NCI-H345 (cell line): ENCODE results near the gene AHI1.
A peak's percentile ranks its signal among the peaks of the same experiment; 100 is the strongest.

Source experiments
- DNase-seq: peaks from one replicate; lab custom pipeline; 2025; lab: John Stamatoyannopoulos, UW

AHI1 gene

GRCh38 chr6:135325624-135326424 lies 171.7 kb downstream of the AHI1 start:
- no peak for DNase-seq

DNA sequence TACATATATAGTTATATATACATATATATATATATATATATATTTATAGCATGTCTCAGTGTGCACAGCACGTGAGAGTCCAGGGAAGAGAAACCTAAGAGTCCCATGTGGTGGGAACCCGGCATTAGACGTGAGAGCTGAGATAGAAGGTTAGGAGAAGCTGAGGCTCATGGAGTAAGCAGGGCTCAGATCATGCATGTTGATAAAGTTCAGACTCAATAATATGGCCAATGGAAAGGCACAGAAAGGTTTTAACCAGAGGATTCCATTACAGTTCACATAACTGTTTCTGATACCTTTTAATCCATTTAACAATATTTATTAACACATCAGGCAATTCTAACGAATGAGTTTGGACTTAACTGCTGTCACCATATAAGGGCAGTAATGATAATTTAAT lies 173.0 kb downstream of the AHI1 start:
- no peak for DNase-seq

DNA sequence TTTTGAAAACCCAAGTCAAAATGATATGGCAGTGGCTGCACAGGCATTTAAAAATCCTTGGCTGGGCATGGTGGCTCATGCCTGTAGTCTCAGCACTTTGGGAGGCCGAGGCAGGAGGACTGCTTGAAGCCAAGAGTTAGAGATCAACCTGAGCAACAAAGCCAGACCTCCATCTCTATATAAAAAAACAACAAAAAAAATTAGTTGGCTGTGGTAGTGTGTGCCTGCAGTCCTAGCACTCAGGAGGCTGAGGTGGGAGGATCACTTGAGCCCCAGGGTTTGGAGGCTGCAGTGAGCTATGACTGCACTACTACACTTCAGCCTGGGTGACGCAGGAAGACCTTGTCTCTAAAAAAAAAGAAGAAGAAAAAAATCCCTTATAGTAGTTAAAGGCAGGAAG lies 173.6 kb downstream of the AHI1 start:
- DNase-seq = no peak

DNA sequence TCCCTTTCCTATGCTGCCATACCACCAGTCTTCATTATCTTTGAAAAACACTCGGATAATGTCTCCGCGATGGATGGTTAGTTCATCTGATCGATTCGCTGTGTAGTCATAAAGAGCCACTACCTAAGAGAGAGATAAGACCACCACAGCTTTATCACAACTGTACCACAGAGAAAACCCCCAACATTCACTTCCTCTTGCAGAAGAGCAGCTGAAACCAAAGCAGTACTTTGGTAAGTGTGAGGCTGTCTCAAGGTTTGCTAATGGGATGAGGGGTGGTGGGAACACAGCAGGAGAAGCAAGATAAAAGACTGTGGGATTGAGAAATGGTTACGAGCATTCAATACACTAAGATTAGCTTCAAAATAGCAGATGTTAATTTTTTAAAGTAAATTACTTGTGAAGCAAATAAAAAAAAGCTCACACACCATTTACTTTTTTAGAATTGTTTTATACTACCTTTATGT lies 174.3 kb downstream of the AHI1 start:
- DNase-seq = no peak

DNA sequence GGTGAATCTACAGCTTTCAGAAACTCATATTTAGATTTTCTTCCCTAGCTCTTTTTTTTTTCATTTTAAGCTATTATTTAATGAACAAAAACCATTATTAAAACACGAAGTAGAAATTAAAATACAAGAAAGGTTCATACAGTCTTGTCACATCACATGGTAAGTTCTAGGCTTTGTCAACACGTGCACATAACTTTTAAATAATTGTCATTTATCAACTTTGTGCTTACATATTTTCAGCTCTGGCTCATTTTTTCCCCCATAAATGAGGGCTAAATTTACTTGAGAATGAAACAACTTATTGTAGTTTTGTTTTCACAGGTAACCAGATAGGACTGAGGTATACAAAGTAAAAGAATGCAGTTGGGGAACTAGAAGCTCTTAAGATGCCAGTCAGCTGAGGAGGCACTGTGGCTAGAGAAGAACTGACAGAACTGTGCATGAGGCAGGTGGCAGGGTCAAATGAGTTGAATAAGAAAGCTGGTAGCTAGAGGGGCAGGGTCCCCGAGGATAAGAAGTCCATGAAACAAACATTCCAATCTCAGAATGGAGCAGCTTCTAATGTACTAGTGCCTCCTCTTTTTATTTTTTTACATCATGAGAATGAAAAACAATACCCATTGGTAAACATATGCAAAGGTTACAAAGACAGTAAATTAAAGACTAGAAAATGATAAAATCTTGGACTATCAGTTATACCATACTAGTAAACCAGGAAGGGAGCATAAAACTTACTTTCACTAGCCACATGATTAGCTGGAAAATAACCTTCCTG lies 174.9 kb downstream of the AHI1 start:
- no peak for DNase-seq

DNA sequence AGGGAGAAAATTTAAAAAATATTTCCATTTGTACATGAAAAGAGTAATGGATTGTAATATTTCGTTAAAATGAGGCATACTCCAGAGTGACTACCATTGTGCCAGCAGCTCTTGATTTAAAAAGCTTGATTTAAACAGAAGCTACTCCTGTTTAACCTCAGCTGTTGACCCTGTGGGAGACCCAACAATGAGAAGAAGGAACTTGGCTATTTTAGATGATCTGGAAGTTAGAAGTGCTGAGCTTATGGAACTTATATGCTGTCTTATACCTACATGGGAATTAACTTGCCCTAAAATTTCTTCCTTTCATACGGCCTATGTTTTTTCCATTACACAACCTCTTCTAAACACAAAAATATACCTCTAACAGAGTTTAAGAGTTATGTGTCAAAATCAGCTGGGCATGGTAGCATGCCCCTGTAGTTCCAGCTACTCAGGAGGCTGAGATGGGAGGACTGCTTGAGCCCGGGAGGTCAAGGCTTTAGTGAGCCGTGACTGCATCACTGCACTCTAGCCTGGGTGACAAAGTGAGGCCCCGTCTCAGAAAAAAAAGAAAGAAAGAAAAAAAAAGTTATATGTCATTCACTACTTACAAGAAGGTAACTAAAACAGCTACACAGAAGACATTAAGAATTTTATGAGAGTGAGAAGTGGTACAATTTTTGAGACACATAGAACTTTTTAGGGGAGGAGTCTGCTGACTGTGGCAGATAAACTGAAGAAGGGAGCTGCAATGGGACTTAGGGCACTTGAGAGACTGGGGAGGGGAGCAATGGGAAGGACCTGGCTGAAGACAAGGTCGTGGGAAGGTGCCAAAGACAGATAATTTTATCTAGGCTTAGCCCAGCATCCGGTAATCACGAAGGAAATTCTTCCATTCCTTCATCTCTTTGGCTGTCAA lies 176.6 kb downstream of the AHI1 start:
- DNase-seq = no peak

- DNase-seq = no peak
Observed at GRCh38 chr6:135319819-135320218, 177.7 kb downstream of the AHI1 start.

- no peak for DNase-seq
Observed at GRCh38 chr6:135318738-135319469, 178.6 kb downstream of the AHI1 start.

GRCh38 chr6:135314543-135314942 lies 183.0 kb downstream of the AHI1 start:
- DNase-seq = no peak

DNA sequence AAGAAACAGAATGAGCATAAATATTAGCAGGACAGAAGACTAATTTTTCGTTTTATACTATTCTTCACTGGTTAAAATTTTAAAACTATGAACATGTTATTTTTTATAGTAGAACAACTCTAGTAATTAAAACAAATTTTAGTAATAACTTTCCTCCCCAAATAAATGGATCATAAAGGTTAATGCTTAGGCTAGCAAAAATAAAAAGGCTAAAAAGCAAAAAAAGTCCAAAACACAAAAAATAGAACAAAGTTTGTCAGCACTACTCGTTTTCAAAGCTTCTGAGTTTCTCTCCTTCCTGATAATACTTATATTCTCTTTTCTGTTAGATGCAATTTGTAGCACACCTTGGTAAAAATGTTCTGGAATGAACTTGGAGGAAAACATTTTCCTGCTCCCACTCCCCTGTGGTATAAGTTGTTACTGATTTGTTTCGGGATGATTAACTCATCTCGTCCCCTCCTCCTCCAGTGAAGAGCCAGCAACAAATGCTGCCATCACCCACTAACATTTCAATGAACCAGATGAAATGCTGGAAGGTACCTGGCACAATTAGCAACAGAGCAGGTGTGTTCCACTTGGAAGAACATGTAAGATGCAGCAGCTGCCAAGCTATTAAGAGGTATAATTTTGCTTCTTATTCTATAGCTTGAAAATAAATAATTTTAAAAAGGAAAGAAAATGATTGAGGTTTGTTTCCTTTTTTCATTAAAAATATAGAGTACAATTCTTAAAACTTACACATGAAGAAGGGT lies 185.9 kb downstream of the AHI1 start:
- DNase-seq = peak; percentile 76

DNA sequence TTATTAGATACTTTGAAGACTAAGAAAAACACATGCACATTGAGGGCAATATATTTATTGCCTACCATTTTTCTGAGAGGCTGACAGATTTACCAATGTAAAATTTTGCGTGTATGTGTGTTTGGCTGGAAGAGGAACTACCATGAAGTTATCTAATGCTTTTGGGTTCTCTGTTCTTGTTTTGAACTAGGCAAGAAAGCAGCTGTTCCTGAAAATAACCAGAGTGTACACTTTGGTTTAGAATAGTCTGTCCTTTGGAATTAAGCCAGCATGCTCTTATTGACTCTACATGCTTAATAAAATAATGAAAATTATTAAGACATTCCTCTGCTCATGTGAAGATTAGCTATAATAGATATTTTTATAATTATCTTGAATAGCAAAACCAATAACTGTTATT lies 187.2 kb downstream of the AHI1 start:
- no peak for DNase-seq

- no peak for DNase-seq
Observed at GRCh38 chr6:135306740-135307420, 190.7 kb downstream of the AHI1 start.

- no peak for DNase-seq
Observed at GRCh38 chr6:135306166-135306565, 191.4 kb downstream of the AHI1 start.

GRCh38 chr6:135305684-135306083 lies 191.9 kb downstream of the AHI1 start:
- DNase-seq = no peak

- no peak for DNase-seq
Observed at GRCh38 chr6:135304883-135305282, 192.7 kb downstream of the AHI1 start.

DNA sequence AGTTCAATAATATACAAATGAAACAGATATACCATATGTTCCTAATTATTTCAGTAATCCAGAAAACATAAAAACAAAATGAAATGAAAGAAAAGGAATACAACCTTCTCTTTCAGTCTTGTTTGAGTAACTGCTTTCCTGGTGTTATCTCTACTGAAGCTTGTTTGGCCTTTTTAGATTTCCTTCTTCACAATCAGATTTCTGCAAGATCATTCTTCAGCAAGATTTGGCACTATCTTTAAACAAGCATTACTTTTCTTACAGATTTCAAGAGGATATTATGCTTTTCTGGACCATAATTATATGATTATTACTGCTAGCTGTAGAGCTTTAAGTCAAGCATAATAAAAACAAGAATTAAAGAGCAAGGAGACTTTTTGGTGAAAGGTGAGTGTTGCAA lies 196.2 kb downstream of the AHI1 start:
- no peak for DNase-seq

DNA sequence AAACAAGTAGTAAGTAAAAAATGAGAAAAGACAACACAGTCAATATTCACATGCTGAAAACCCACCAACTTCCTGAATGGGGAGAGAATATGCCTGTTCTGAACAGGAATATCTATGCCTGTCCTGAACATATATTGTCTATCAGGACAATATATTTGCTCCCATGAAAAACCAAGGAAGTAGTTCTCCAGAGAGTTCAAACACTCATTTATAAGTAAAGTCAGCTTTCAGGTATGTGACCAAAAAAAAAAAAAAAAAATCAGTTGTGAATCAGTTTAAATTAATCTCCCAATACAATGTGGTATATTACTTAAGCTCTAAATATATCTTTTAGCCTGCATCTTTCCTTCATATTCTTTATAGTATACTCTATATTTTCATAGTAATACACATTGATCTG lies 197.0 kb downstream of the AHI1 start:
- DNase-seq = no peak

DNA sequence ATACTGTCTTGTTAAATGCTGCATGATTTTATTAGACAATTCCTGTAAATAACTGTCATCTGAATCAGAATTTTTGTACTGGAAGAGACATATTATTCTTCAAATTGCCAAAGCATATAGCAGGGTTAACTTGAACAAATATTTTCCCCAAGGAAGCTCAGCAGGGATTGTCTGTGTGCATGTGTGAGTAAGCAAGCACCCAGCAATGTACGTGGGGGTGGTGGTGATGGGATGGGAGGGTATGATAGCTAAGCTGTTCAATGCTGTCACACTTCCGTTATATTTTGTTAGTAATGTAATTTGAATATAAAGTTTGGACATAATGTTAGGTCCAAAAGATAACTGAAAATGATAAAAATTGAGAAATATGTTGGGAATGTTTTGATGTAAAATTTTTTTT lies 198.3 kb downstream of the AHI1 start:
- DNase-seq = no peak

- no peak for DNase-seq
Observed at GRCh38 chr6:135298455-135298854, 199.1 kb downstream of the AHI1 start.

DNA sequence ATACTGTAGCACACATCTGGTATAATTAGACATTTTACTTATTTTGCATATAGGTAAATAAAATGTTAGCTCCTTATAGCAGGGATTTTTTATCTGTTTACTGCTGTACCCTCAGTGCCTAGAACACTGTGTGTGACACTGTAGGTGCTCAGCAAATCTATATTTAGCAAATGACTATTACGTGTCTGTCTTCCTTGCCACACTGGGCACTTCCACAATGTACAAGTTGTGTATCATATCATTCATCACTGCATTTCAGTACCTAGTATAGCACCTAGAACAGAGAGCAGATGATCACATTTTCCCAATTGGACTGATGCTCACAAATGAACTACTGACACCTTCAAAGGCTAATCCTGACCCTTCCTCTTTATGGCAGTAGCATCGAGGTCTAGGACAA lies 200.8 kb downstream of the AHI1 start:
- no peak for DNase-seq
